DND-41 (cell line): ENCODE data around the gene ALG10B.

Source experiments
- ATAC-seq: fragments of 200-7000 bp; cut with Tn5 transposase; 3 replicates; pipeline ENCODE4 v1.9.1; 2021; ENCODE audit warnings: low read depth; ENCODE audit not compliant: insufficient read depth
- DNase-seq: peaks from one replicate; pipeline ENCODE4 v3.0.0-alpha.2; 2020
- H2AFZ ChIP-seq: 2 replicates; pipeline ENCODE4 v1.6.0; 2012; ENCODE audit warnings: low read depth, low read length
- H3K27ac ChIP-seq: 2 replicates; pipeline ENCODE4 v1.5.1; 2012; ENCODE audit warnings: low read length, inconsistent platforms
- H3K27me3 ChIP-seq: fragments of 200-600 bp; sonication (generic); 2 replicates; pipeline ENCODE4 v1.6.0; 2012; ENCODE audit warnings: low read length, mild to moderate bottlenecking, inconsistent platforms; ENCODE audit not compliant: insufficient read depth, poor library complexity
- H3K36me3 ChIP-seq: 2 replicates; pipeline ENCODE4 v1.5.1; 2012; ENCODE audit warnings: low read length, inconsistent platforms; ENCODE audit not compliant: insufficient read depth
- H3K4me1 ChIP-seq: 2 replicates; pipeline ENCODE4 v1.5.1; 2012; ENCODE audit warnings: mild to moderate bottlenecking, low read length; ENCODE audit not compliant: insufficient read depth
- H3K4me2 ChIP-seq: 2 replicates; pipeline ENCODE4 v1.6.0; 2012; ENCODE audit warnings: mild to moderate bottlenecking, moderate library complexity, low read length, inconsistent platforms; ENCODE audit not compliant: insufficient read depth
- H3K4me3 ChIP-seq, 2 experiments: fragments of 200-600 bp in 1 of 2; shearing (Covaris generic) in 1 of 2; 2 replicates each; pipeline ENCODE4 v1.5.1; 2012 to 2016; ENCODE audit warnings: inconsistent platforms in 2 of 2, low read length in 2 of 2, mild to moderate bottlenecking in 2 of 2, low read depth in 1 of 2, moderate library complexity in 1 of 2
- H3K79me2 ChIP-seq: 2 replicates; pipeline ENCODE4 v1.6.0; 2012; ENCODE audit warnings: low read length, inconsistent platforms; ENCODE audit not compliant: insufficient read depth
- H3K9ac ChIP-seq: 2 replicates; pipeline ENCODE4 v1.6.0; 2012; ENCODE audit warnings: low read depth, mild to moderate bottlenecking, inconsistent platforms, low read length, moderate library complexity
- H3K9me3 ChIP-seq: 2 replicates; pipeline ENCODE4 v1.5.1; 2012; ENCODE audit warnings: low read length, moderate library complexity, mild to moderate bottlenecking, inconsistent platforms; ENCODE audit not compliant: insufficient read depth, severe bottlenecking
- H4K20me1 ChIP-seq: 2 replicates; pipeline ENCODE4 v1.6.0; 2012; ENCODE audit warnings: low read length; ENCODE audit not compliant: insufficient read depth
- EZH2 ChIP-seq: IDR thresholded peaks from 3 replicates; pipeline ENCODE4 v1.6.1; 2012; ENCODE audit warnings: borderline replicate concordance, low read depth, mild to moderate bottlenecking, moderate library complexity, low read length, inconsistent platforms; ENCODE audit not compliant: severe bottlenecking
- TF ChIP-seq, protein P1 (sequence below): IDR thresholded peaks from 2 replicates; pipeline ENCODE4 v1.5.1; 2012; ENCODE audit warnings: borderline replicate concordance, low read length, moderate library complexity, mild to moderate bottlenecking; ENCODE audit not compliant: poor library complexity, severe bottlenecking; ENCODE audit errors: extremely low read depth

The ALG10B gene

GRCh38 chr12:38316391-38317129 lies at the start of gene ALG10B:
ALG10B (plus strand) TSS chr12:38316774; CDS start chr12:38316894, 120 bp downstream.
- peak within 1 kb of the TSS; percentile 91 for H3K27ac ChIP-seq

DNA sequence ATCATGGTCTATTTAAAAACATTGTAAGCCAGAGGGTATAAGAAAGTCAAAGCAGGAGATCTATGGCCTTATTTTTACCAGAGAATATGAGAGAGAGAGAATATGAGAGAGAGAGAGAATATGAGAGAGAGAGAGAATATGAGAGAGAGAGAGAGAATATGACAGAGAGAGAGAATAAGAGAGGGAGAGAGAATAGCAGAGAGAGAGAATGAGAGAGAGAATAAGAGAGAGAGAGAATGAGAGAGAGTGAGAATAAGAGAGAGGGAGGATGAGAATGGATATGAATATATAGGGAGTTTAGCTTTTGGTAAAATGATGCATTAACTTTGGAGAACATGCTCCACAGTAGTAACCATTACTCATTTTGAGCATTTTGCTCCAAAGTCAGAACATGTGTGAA lies 48.0 kb upstream of the ALG10B start:
- H3K4me3 ChIP-seq: no peak overlapping the region
- H3K27me3 ChIP-seq: no peaks in the 10 kb centered on the region
- H4K20me1 ChIP-seq: no peaks in the 10 kb centered on the region
- no peak overlapping the region for H3K9ac ChIP-seq
- H2AFZ ChIP-seq: no peak overlapping the region
- no peaks in the 10 kb centered on the region for H3K79me2 ChIP-seq
- H3K36me3 ChIP-seq: no peaks in the 10 kb centered on the region
- H3K27ac ChIP-seq: no peak overlapping the region
- TF ChIP-seq, protein P1, sequence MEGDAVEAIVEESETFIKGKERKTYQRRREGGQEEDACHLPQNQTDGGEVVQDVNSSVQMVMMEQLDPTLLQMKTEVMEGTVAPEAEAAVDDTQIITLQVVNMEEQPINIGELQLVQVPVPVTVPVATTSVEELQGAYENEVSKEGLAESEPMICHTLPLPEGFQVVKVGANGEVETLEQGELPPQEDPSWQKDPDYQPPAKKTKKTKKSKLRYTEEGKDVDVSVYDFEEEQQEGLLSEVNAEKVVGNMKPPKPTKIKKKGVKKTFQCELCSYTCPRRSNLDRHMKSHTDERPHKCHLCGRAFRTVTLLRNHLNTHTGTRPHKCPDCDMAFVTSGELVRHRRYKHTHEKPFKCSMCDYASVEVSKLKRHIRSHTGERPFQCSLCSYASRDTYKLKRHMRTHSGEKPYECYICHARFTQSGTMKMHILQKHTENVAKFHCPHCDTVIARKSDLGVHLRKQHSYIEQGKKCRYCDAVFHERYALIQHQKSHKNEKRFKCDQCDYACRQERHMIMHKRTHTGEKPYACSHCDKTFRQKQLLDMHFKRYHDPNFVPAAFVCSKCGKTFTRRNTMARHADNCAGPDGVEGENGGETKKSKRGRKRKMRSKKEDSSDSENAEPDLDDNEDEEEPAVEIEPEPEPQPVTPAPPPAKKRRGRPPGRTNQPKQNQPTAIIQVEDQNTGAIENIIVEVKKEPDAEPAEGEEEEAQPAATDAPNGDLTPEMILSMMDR: no peak
- TF ChIP-seq EZH2: no peak
- H3K4me2 ChIP-seq: no peak overlapping the region
- H3K4me1 ChIP-seq: no peaks in the 10 kb centered on the region
- DNase-seq (no peak), ATAC-seq (no peak)
- H3K9me3 ChIP-seq: no peaks in the 10 kb centered on the region

More at GRCh38 chr12:38316391-38317129, at the start of gene ALG10B:
- Histone ChIP-seq H3K27me3 (no peaks in the 10 kb centered on the region), H3K9ac (peak within 1 kb of the TSS; percentile 82), H3K4me3 (peak within 1 kb of the TSS; percentile 50 to 72; a peak in 3 of 4 replicates), H3K4me1 (peaks cover 28% of the 10 kb centered on the region), H3K4me2 (peak within 1 kb of the TSS; percentile 82), H4K20me1 (no peaks in the 10 kb centered on the region), H3K79me2 (peaks cover 7% of the 10 kb centered on the region), H3K36me3 (peaks cover 8% of the 10 kb centered on the region; the same call in 1 of the 2 replicates), H3K9me3 (no peaks in the 10 kb centered on the region), H2AFZ (peak within 1 kb of the TSS; percentile 93)
- TF ChIP-seq, protein P1: peak; percentile 71
- no peak for TF ChIP-seq EZH2
- ATAC-seq (peak; percentile 100), DNase-seq (peak; percentile 94)

DNA sequence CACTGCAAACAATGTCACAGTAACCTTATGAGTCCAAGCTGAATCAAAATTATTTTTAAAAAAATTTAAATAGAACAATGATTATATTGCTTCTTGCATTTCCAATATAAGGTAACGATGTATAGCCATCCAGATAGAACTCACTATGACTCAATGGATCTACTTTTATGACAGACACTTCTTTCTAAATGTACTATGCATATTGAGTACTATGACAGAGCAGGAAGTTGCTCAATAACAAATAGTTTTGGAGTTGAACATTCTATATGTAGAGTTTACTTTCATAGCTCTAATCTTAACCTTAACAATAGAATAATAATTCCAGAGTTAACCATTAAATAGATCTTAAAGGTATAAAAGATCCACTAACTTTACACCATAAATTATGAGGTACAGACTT lies 46.7 kb upstream of the ALG10B start:
- Histone ChIP-seq H3K4me2 (no peak overlapping the region), H2AFZ (no peak overlapping the region), H3K4me1 (no peaks in the 10 kb centered on the region), H3K79me2 (no peaks in the 10 kb centered on the region), H3K9me3 (no peaks in the 10 kb centered on the region), H3K9ac (no peak overlapping the region), H3K36me3 (no peaks in the 10 kb centered on the region), H3K27ac (no peak overlapping the region), H4K20me1 (no peaks in the 10 kb centered on the region), H3K27me3 (no peaks in the 10 kb centered on the region), H3K4me3 (no peak overlapping the region)
- no peak for TF ChIP-seq EZH2
- TF ChIP-seq, protein P1: no peak
- ATAC-seq: no peak
- DNase-seq: no peak

DNA sequence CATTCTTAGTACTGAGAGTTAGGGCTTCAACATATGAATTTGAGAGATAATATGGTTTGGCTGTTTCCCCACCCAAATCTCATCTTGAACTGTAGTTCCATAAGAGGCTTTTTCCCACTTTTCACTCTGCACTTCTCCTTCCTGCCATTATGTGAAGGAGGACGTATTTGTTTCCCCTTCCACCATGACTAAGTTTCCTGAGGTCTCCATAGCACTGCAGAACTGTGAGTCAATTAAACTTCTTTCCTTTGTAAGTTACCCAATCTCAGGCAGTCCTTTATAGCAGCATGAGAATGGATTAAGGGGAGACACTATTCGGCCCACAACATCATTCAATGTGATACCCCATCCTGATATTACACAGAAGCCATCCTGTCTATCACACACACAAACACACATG lies 36.8 kb upstream of the ALG10B start:
- no peak overlapping the region for H3K4me3 ChIP-seq
- no peaks in the 10 kb centered on the region for H3K27me3 ChIP-seq
- no peak overlapping the region for H3K9ac ChIP-seq
- H3K27ac ChIP-seq: no peak overlapping the region
- no peaks in the 10 kb centered on the region for H3K9me3 ChIP-seq
- no peaks in the 10 kb centered on the region for H3K4me1 ChIP-seq
- no peaks in the 10 kb centered on the region for H3K36me3 ChIP-seq
- no peaks in the 10 kb centered on the region for H4K20me1 ChIP-seq
- ATAC-seq (no peak), DNase-seq (no peak)
- H3K4me2 ChIP-seq: no peak overlapping the region
- no peak for TF ChIP-seq EZH2
- TF ChIP-seq, protein P1: no peak
- no peaks in the 10 kb centered on the region for H3K79me2 ChIP-seq
- no peak overlapping the region for H2AFZ ChIP-seq
